CD4-positive, alpha-beta T cell treated with Interleukin-12 subunit alpha and Interleukin-12 subunit beta, for 1 hour (primary cell): ENCODE data around the gene CMPK2.
"Not testable (repeated sequence)": the region's sequence is repeated elsewhere in the genome, so short reads cannot be mapped to it uniquely, and the experiment has no call there.

Source experiments
- DNase-seq: peaks from one replicate; pipeline ENCODE4 v3.0.0-alpha.2; 2020

CMPK2 gene

GRCh38 chr2:6865346-6866274, at the start of gene CMPK2:
CMPK2 (minus strand) TSS chr2:6865907; CDS start chr2:6865696, 211 bp downstream.
- peak; percentile 81 for DNase-seq

GRCh38 chr2:6915399-6915798, 49.7 kb upstream of the CMPK2 start:
- no peak for DNase-seq

GRCh38 chr2:6914828-6915227, 49.1 kb upstream of the CMPK2 start:
- no peak for DNase-seq

- peak; percentile 47 for DNase-seq
Measured at GRCh38 chr2:6913415-6914157, 47.9 kb upstream of the CMPK2 start.

- DNase-seq: no peak
Measured at GRCh38 chr2:6911721-6912120, 46.0 kb upstream of the CMPK2 start.

GRCh38 chr2:6909431-6910385, 44.0 kb upstream of the CMPK2 start:
- DNase-seq: peak; percentile 68

GRCh38 chr2:6908291-6908690, 42.6 kb upstream of the CMPK2 start:
- DNase-seq: no peak

GRCh38 chr2:6906165-6906741, 40.5 kb upstream of the CMPK2 start:
- no peak for DNase-seq

- DNase-seq: no peak
Measured at GRCh38 chr2:6905668-6906067, 40.0 kb upstream of the CMPK2 start.

GRCh38 chr2:6902581-6902980, 36.9 kb upstream of the CMPK2 start:
- DNase-seq: not testable (repeated sequence)

GRCh38 chr2:6896930-6897759, 31.4 kb upstream of the CMPK2 start:
- DNase-seq: peak; percentile 58

- DNase-seq: no peak
Measured at GRCh38 chr2:6893876-6894482, 28.3 kb upstream of the CMPK2 start.

GRCh38 chr2:6888724-6889123, 23.0 kb upstream of the CMPK2 start:
- DNase-seq: no peak

GRCh38 chr2:6887751-6888192, 22.1 kb upstream of the CMPK2 start:
- no peak for DNase-seq

GRCh38 chr2:6885968-6886367, 20.3 kb upstream of the CMPK2 start:
- no peak for DNase-seq

- no peak for DNase-seq
Measured at GRCh38 chr2:6885551-6885950, 19.8 kb upstream of the CMPK2 start.

- DNase-seq: no peak
Measured at GRCh38 chr2:6883448-6884122, 17.9 kb upstream of the CMPK2 start.

GRCh38 chr2:6881516-6881915, 15.8 kb upstream of the CMPK2 start:
- DNase-seq: no peak

GRCh38 chr2:6881046-6881445, 15.3 kb upstream of the CMPK2 start:
- DNase-seq: no peak

GRCh38 chr2:6880200-6880733, 14.6 kb upstream of the CMPK2 start:
- DNase-seq: peak; percentile 45
